ENCODE measurements around the gene CCL13. TPM values are rescaled to one million over a fixed set of nuclear protein-coding genes. Genes with fewer than 3 reads are reported as not detected.

The CCL13 gene
- total RNA-seq, 2 experiments from 2014 or later: not detected

DNA sequence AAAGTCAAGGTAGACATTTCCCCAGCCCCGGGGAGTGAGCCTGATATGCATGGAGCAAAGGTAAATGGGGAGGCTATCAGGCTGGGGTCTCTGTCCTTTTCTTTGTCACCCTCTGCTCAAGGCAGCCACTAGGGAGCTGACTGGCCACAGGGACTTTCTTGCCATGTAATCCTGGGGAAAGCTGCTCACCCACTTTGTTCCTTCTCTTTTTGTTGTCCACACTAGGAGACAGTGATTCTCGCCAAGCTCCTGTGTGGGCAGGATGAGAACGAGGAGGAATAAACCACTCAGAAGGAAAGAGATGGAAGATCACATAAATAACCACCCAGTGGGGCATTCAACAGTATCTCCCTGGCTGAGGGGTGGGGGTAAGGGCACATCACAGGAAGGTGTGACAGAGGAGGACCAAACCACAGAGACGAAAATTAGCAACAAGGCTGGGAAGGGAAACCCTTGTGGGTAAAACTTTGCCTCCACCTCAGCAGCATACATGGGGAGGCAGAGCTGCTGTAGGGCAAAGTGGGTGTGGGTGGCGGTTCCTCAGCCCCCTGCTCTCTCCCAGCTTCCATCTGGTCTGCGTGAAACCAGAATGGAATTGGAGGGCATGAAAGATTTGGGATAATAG, 33.0 kb downstream of the CCL13 start:
- no peak overlapping the region for H3K4me3 Mint-ChIP-seq
- H3K27me3 Mint-ChIP-seq (ENCODE audit: low read depth): peaks cover 8% of the 10 kb centered on the region
- no peaks in the 10 kb centered on the region for H3K9me3 Mint-ChIP-seq
- H3K36me3 Mint-ChIP-seq (ENCODE audit: low read depth): no peaks in the 10 kb centered on the region
- no peak overlapping the region for H3K27ac Mint-ChIP-seq
- DNase-seq: no peak
- H3K4me1 Mint-ChIP-seq (ENCODE audit: low read depth): no peaks in the 10 kb centered on the region
- intact Hi-C loops (cut with micrococcal nuclease): no loop called here
- CTCF ChIA-PET: no interaction called here

DNA sequence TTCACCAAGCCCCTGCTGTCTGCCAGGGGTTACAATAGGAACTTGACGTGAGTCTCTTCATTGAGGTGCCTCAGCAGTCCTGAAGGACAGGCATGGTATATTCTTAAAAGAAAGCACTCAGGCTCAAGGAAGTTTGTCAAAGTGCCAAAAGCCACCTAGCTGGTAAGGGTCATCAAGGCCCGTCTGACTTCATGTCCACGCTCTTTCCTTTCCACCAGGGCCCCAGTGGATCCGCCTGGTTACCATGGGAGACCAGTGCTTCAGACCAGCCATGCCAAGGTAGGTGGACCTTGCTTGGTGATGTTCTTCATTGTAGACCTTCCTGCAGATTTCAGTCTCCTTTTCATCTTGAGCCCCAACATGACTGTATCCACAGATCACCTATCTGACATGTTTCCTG, 34.4 kb downstream of the CCL13 start:
- CTCF ChIA-PET: no interaction called here
- Mint-ChIP-seq H3K27ac (no peak overlapping the region), H3K9me3 (no peaks in the 10 kb centered on the region), H3K4me3 (no peak overlapping the region), H3K4me1 (ENCODE audit: low read depth) (no peaks in the 10 kb centered on the region), H3K36me3 (ENCODE audit: low read depth) (no peaks in the 10 kb centered on the region), H3K27me3 (ENCODE audit: low read depth) (peaks cover 5% of the 10 kb centered on the region)
- no peak for DNase-seq
- intact Hi-C loops (cut with micrococcal nuclease): no loop called here

DNA sequence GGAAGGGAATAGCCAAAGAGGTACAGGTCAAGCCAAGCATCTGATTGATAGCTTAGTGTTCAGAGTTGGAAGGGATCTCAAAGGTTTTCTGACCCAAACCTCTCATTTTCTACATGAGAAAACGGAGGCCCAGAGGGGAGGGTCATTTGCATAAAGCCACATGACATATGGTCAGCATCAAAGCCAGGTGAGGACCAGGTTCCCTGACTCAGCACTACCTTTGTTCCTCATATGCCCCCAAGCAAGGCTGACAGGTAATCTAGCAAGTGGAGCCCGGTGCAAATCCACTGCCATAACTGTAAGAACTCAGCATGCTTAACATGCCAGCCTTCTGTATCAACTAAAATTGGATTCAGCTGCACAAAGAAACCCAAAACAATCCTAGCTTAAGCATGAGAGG, 35.0 kb downstream of the CCL13 start:
- intact Hi-C loops (cut with micrococcal nuclease): no loop called here

DNA sequence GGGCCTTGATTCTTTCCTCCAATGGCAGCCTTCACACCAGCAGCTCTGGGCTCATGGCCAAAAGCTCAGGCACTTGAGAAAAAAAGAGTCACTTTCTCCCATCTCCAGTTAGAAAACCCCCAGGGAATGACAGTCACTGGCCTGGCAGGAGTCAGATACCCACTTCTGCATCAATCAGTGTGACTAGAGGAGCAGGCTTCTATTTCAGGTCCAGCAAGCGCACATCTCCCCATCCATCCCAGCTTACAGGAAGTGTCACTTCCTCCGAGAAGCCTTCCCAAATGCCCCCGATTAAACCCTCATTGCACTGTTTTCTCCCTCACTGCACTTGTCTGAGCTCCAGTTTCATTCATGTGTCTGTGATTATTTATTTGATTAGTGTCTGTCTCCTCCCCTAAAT, 37.1 kb downstream of the CCL13 start:
- no peaks in the 10 kb centered on the region for H3K36me3 Mint-ChIP-seq (ENCODE audit: low read depth)
- no peak for DNase-seq
- H3K4me3 Mint-ChIP-seq: no peak overlapping the region
- H3K27me3 Mint-ChIP-seq (ENCODE audit: low read depth): no peaks in the 10 kb centered on the region
- CTCF ChIA-PET: no interaction called here
- no peak overlapping the region for H3K27ac Mint-ChIP-seq
- intact Hi-C loops (cut with micrococcal nuclease): no loop called here
- H3K4me1 Mint-ChIP-seq (ENCODE audit: low read depth): no peaks in the 10 kb centered on the region
- H3K9me3 Mint-ChIP-seq: no peaks in the 10 kb centered on the region

More for the DNA sequence above, 35.0 kb downstream of the CCL13 start:
- H3K36me3 Mint-ChIP-seq (ENCODE audit: low read depth): no peaks in the 10 kb centered on the region
- H3K27ac Mint-ChIP-seq: no peak overlapping the region
- CTCF ChIA-PET: interaction anchor here (0.6 kb wide), 1 partner anchor 670 kb away, joined by 3 read pairs; no protein-coding TSS in a partner anchor
- no peaks in the 10 kb centered on the region for H3K9me3 Mint-ChIP-seq
- no peak overlapping the region for H3K4me3 Mint-ChIP-seq
- H3K27me3 Mint-ChIP-seq (ENCODE audit: low read depth): peaks cover 5% of the 10 kb centered on the region
- H3K4me1 Mint-ChIP-seq (ENCODE audit: low read depth): no peaks in the 10 kb centered on the region
- no peak for DNase-seq

DNA sequence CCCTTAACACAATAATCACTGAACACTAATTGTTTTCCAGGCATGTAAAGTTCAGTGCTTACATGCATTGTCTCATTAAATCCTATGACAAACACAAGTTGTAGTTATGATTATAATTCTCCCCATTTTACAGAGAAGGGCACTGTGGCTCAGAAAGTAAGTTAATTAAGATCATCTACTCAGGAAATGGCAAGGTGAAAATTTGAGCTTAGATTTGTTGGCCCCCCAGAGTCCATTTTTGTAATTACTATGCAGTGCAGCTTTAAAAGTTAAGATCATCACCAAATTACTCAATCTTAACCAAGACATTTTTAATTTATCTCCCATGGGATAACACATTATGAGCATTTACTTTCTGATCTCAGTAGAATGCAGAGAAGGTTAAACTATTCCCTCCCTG, 41.0 kb downstream of the CCL13 start:
- H3K36me3 Mint-ChIP-seq (ENCODE audit: low read depth): no peaks in the 10 kb centered on the region
- H3K4me1 Mint-ChIP-seq (ENCODE audit: low read depth): no peaks in the 10 kb centered on the region
- H3K9me3 Mint-ChIP-seq: no peaks in the 10 kb centered on the region
- no peak for DNase-seq
- H3K4me3 Mint-ChIP-seq: no peak overlapping the region
- intact Hi-C loops (cut with micrococcal nuclease): no loop called here
- H3K27ac Mint-ChIP-seq: no peak overlapping the region
- CTCF ChIA-PET: interaction anchor here (0.6 to 1.1 kb wide), 3 partner anchors 36 to 197 kb away, joined by 3 to 6 read pairs (median 4); no protein-coding TSS in a partner anchor
- peaks cover 5% of the 10 kb centered on the region for H3K27me3 Mint-ChIP-seq (ENCODE audit: low read depth)

DNA sequence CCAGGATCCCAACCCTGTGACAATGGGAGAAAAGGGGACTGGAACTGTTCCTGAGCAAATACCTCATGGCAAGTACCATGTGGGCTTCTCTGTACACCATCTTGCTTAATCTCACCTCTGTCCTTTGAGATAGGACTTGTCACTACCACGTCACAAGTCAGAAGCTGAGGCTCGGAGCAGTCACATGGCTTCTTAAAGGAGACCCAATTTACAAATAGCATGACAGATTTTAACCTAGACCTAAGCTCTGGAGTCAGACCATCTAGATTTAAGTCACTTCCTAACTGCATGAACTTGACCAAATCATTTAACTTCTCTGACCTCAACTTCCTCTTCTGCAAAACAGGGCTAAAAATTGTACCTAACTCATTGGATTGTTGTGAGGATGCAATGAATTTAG, 42.7 kb downstream of the CCL13 start:
- no peaks in the 10 kb centered on the region for H3K4me1 Mint-ChIP-seq (ENCODE audit: low read depth)
- peaks cover 5% of the 10 kb centered on the region for H3K27me3 Mint-ChIP-seq (ENCODE audit: low read depth)
- no peaks in the 10 kb centered on the region for H3K9me3 Mint-ChIP-seq
- no peak overlapping the region for H3K27ac Mint-ChIP-seq
- no peak overlapping the region for H3K4me3 Mint-ChIP-seq
- no peak for DNase-seq
- intact Hi-C loops (cut with micrococcal nuclease): no loop called here
- CTCF ChIA-PET: interaction anchor here (0.9 to 1.2 kb wide), 3 partner anchors 21 to 94 kb away, joined by 3 to 4 read pairs (median 3); no protein-coding TSS in a partner anchor
- H3K36me3 Mint-ChIP-seq (ENCODE audit: low read depth): no peaks in the 10 kb centered on the region

DNA sequence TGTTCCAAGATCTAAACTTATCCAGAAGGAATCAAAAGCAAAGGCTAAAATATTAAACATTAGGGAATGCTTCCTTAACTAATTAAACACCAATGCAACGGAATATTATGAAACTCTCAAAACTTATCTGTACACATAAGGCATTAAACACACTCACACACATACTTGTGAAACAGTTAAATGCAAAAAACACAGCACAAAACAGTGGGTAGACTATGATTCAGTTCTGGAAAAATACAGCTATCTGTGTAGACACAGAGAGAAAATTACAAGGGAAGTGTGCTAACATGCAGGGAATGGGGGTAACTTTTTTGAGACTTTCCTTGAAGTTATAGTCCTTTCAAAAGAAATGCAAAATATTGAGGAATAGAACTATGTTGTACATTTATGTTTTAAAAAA, 43.4 kb downstream of the CCL13 start:
- intact Hi-C loops (cut with micrococcal nuclease): no loop called here

GRCh38 chr17:34400301-34400931, 44.1 kb downstream of the CCL13 start:
- intact Hi-C loops (cut with micrococcal nuclease): no loop called here

More for the DNA sequence above, 43.4 kb downstream of the CCL13 start:
- Mint-ChIP-seq H3K27me3 (ENCODE audit: low read depth) (peaks cover 5% of the 10 kb centered on the region), H3K9me3 (no peaks in the 10 kb centered on the region), H3K36me3 (ENCODE audit: low read depth) (no peaks in the 10 kb centered on the region), H3K4me3 (no peak overlapping the region), H3K4me1 (ENCODE audit: low read depth) (no peaks in the 10 kb centered on the region), H3K27ac (no peak overlapping the region)
- no peak for DNase-seq
- CTCF ChIA-PET: interaction anchor here (1.1 kb wide), 1 partner anchor 20 kb away, joined by 3 read pairs; no protein-coding TSS in a partner anchor

GRCh38 chr17:34401165-34401564, 44.9 kb downstream of the CCL13 start:
- no peak overlapping the region for H3K27ac Mint-ChIP-seq
- no peaks in the 10 kb centered on the region for H3K36me3 Mint-ChIP-seq (ENCODE audit: low read depth)
- H3K9me3 Mint-ChIP-seq: no peaks in the 10 kb centered on the region
- peaks cover 5% of the 10 kb centered on the region for H3K27me3 Mint-ChIP-seq (ENCODE audit: low read depth)
- intact Hi-C loops (cut with micrococcal nuclease): no loop called here
- DNase-seq: no peak
- no peak overlapping the region for H3K4me3 Mint-ChIP-seq
- CTCF ChIA-PET: no interaction called here
- H3K4me1 Mint-ChIP-seq (ENCODE audit: low read depth): no peaks in the 10 kb centered on the region

More at GRCh38 chr17:34400301-34400931, 44.1 kb downstream of the CCL13 start:
- H3K36me3 Mint-ChIP-seq (ENCODE audit: low read depth): no peaks in the 10 kb centered on the region
- no peak overlapping the region for H3K4me3 Mint-ChIP-seq
- no peaks in the 10 kb centered on the region for H3K9me3 Mint-ChIP-seq
- no peaks in the 10 kb centered on the region for H3K4me1 Mint-ChIP-seq (ENCODE audit: low read depth)
- H3K27me3 Mint-ChIP-seq (ENCODE audit: low read depth): peaks cover 5% of the 10 kb centered on the region
- no peak overlapping the region for H3K27ac Mint-ChIP-seq
- CTCF ChIA-PET: no interaction called here
- DNase-seq: no peak

DNA sequence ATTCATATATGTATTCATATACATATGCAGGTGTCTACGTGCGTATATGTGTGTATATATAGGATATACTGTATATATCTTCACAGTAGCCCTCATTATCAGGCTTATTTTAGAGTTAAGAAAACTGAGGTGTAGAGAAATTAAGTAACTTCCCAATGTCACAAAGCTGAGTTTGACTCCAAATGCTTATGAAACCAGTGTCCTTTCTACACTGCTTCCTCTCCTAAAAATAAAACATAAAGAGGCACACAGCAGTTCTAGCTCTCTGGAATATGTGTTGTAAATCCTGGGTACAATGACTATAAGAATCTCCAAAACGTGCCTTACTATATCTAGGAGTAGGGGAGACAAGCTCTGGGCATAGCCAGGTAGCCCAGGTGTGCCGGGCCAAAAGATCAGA, 46.7 kb downstream of the CCL13 start:
- Mint-ChIP-seq H3K9me3 (no peaks in the 10 kb centered on the region), H3K36me3 (ENCODE audit: low read depth) (no peaks in the 10 kb centered on the region), H3K4me3 (no peak overlapping the region), H3K4me1 (ENCODE audit: low read depth) (no peaks in the 10 kb centered on the region), H3K27ac (no peak overlapping the region), H3K27me3 (ENCODE audit: low read depth) (peaks cover 5% of the 10 kb centered on the region)
- intact Hi-C loops (cut with micrococcal nuclease): no loop called here
- CTCF ChIA-PET: interaction anchor here (1.2 kb wide), 1 partner anchor 42 kb away, joined by 3 read pairs; no protein-coding TSS in a partner anchor
- DNase-seq: no peak

DNA sequence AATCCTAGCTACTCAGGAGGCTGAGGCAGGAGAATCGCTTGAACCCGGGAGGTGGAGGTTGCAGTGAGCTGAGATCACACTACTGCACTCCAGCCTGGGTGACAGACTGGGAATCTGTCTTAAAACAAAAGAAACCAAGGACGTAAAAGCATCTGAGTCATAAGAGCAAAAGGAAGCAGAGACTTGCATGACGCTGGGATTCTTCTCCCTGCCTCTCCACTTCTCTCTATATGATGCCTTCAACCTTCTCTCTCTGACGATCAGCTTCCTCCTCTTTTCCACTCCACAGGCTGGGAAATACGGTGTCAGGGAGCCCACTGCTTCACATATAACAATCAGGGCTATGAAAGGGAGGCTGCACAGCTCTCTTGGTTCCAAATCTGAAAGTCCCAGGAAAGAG, 49.9 kb downstream of the CCL13 start:
- Mint-ChIP-seq H3K9me3 (no peaks in the 10 kb centered on the region), H3K4me3 (no peak overlapping the region), H3K27me3 (ENCODE audit: low read depth) (peaks cover 8% of the 10 kb centered on the region), H3K36me3 (ENCODE audit: low read depth) (no peaks in the 10 kb centered on the region), H3K27ac (no peak overlapping the region), H3K4me1 (ENCODE audit: low read depth) (no peaks in the 10 kb centered on the region)
- CTCF ChIA-PET: no interaction called here
- DNase-seq: no peak
- intact Hi-C loops (cut with micrococcal nuclease): no loop called here

Measured in activated naive CD4-positive, alpha-beta T cell treated with anti-CD3 and anti-CD28 coated beads for 36 hours (primary cell).